Epidermal melanocyte (primary cell): Measurements from ENCODE around the gene HOXB7.

Experiments
- DNase-seq: peaks from one replicate; pipeline ENCODE4 v3.0.0; 2011; ENCODE audit warnings: low spot score; ENCODE audit not compliant: insufficient read length

HOXB7 gene

GRCh38 chr17:48579760-48580554 is 30.9 kb downstream of the HOXB7 start:
- DNase-seq, result no peak

- DNase-seq, result no peak
These were observed 31.4 kb downstream of the HOXB7 start for GRCh38 chr17:48579471-48579759.

DNA sequence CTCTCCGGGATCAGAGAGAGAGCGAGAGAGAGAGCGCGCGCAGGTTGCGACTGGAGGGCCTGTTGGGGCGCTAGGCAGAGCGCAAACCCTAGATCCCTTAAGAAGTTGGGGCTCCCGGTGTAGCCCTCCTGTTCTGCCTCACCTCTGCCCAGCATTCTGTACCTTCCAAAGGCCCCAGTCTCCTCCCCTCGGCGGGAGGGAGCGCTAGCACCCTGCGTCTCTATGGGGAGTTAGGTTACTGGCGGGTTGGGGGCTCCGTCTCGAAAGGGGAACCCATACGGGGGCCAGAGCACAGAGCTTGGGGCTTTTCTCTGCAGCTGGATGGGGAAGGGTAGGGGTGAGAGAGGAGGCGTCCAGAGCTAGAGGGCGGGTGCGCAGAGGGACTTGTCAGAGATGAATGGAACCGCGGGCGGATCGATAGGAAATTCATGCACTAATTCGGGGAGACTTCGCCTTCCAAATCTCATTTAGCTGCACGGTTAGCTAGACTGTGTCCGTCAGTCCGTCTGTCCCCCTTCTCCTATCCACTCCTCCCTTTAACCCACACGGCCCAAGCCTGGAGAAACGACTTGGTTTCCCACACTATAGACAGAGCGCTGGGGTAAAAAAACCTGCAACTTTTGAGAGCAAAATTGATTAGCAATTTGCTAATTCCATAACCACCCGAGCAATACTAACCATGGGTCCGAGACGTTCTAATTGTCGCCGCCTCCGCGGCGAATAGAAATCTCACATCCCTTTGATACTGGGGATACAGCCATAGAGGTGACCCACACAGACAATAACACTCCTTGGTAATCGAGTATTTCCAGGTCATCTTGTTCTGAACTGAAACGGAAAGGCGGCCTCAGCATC is 32.0 kb downstream of the HOXB7 start:
- no peak for DNase-seq

DNA sequence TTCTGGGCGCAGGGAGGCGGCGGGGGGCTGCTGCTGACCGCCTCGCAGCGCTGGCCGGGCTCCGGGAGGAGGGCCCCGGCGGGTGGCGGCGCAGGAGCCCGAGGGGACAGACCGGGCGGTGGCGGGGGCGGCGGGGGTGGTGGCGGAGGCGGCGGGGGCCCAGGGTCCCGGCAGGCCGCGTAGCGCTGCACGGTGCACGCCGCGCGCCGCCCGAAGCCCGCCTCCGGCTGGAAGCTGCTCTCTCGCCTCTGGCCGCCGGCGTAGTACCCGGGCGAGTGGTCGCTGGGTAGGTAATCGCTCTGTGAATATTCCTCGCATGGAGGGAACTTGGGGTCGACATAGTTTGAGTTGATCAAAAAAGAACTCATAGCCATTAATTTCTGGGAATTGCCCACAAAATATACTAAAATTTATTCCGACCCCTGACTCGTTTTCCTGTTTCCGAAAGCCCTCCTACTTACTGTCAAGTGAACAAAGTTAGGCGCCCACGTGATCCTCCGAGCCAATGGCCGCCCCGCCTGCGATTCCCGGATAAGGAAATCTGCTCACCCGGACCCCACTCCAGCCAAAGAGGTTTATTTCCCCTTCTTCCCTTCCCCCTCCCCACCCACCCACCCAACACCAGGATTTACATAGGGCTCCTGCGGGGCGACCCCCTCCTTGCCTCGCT is 32.7 kb downstream of the HOXB7 start, which contains the start of gene HOXB4:
Gene HOXB4 (minus strand): TSS at position 405 of the 670 bp plus-strand sequence. CDS start 31 bp downstream, at position 374.
- DNase-seq, result peak; percentile 90

DNA sequence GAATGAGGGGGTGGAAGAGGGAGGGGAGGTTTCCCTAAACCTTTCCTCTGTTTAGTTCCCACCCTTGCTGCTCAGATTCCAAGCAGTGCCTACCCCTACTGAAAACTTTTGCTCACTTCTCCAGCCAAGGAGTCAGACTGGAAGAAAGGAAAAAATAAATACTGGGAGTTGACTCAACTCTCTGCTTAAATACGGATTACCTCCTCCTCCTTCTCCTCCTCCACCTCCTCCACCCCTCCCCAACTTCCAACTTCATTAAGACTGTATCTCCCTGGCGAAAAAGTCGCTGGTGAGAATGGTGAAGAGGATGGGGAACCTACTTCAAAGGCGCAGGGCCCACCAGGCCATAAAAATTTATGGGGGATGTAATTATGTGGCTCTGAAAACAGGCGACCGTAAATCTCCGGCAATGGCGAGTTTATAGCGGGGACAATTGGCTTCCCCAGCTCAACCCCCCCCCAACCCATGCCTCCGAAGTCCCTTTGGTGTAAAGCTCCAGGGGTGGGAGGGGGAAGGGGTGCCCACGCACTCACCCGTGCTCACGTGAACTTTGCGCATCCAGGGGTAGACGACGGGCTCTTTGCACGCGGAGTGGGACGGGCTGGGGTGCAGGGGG is 33.4 kb downstream of the HOXB7 start:
- DNase-seq, result no peak

GRCh38 chr17:48576479-48577309 is 34.1 kb downstream of the HOXB7 start:
- DNase-seq, result no peak

GRCh38 chr17:48575673-48576478 is 34.9 kb downstream of the HOXB7 start:
- no peak for DNase-seq

- no peak for DNase-seq
These were observed 35.7 kb downstream of the HOXB7 start for GRCh38 chr17:48575066-48575582.

DNA sequence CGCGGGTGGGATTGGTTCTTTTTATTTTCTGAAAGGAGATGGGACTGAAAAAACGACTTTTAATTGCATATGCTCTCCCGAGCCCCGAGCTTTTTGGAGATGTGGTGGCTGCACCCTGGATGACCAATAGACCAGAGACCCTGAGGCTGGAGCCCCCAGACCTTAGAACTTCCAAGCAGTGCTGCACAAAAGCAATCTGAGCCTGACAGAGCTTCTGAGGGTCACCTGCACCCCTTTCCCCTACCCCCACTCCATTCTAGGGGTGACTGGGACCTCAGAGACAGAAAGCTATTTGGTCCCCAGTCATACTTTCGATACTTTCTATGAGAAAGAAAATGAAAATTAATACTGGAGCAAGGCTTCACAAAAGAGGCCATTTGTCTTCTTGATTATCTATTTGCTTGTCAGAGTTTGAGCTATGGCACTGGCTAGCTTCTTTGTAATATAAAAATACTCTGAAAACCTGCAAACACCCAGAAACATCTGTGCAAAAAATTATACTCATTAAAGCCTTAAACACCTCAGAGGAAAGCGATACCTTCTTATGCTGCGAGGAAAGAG is 36.2 kb downstream of the HOXB7 start:
- no peak for DNase-seq

GRCh38 chr17:48571826-48572417 is 38.9 kb downstream of the HOXB7 start:
- no peak for DNase-seq

DNA sequence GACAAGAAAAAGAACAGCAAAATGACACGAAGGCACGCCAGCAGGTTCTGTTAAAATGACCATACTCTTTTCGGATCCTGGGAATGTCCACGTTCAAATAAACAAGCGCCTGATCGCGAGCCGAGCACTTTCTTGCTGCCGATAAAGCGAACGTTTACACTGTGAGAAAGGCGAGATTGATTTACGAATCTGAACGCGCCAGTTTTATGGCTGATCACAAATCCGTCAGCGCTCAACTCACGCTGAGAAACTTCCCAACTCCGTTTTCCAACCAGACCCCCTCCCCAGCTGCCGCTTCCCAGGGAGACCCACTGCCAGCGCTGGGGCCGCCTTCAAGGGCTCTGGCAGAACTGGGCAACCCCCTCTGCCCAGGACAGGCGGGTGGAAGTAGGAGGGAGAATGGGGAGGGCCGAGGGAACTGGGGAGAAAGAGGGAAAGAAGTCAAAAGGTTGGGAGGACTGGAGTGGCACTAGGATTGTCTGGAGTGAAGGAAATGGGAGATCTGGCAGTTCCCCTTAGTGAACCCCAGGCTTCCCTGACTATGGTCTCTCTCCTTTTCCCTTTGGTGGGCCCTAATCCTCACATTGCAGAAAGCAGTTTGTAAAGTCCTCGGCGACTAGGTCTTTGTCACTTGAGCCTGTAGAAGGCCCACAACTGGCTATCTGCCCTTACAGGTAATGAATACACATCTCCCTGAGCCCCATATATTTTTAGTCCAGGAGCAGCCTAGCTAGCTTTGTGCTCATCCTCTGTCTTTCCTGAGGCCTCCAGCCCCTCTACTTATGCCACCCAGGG is 39.6 kb downstream of the HOXB7 start:
- DNase-seq, result no peak

- no peak for DNase-seq
These were observed 40.3 kb downstream of the HOXB7 start for GRCh38 chr17:48570325-48571023.

GRCh38 chr17:48569674-48570324 is 41.0 kb downstream of the HOXB7 start:
- DNase-seq, result no peak

DNA sequence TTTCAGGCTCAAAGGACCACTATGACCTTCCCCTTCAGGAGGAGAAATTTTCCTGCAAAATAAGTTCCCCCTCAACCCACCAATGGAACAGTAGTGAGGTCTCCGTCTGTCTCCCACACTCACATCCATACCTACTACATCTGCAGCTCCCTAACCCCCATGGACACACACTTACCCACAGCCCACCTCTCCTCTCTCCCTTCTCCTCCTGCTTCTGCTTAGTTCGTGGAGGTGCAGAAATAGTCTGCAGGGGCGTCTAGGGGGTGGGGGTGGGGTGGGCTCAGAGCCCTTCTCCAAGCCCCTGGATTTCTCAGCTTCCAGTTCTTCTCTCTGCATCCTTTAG is 41.6 kb downstream of the HOXB7 start:
- DNase-seq, result no peak

DNA sequence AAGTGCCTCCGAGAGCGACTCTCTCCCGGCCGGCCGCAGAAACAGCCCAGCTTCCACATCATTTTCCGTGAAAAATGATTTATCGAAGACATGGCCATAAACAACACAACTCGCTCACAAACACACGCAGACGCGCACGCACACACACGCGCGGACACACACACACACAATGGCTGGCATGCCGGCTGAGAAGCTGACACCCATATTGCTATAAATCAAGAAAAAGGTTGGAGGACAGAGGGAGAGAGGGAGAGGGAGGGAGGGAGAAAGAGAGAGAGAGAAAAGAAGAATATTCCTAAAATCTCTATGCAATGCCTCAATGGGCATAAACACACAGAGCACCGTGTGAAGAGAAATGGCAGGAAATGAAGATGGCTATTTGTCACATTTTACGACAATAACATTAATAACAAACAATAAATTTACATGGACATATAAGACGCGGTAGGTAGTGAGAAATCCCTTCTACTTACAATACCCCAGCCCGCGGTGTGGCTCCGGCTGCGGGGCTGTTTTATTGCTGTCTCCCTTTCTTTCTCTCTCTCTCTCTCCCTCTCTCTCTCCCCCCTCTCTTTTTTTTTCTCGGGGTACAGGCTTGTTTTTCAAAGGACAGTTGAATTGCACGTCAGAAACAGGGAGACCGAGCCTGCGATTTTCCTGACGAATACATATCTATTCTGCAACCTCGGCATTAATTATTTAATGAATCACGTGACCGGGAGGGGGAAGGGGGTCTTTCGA is 42.1 kb downstream of the HOXB7 start:
- DNase-seq, result no peak

DNA sequence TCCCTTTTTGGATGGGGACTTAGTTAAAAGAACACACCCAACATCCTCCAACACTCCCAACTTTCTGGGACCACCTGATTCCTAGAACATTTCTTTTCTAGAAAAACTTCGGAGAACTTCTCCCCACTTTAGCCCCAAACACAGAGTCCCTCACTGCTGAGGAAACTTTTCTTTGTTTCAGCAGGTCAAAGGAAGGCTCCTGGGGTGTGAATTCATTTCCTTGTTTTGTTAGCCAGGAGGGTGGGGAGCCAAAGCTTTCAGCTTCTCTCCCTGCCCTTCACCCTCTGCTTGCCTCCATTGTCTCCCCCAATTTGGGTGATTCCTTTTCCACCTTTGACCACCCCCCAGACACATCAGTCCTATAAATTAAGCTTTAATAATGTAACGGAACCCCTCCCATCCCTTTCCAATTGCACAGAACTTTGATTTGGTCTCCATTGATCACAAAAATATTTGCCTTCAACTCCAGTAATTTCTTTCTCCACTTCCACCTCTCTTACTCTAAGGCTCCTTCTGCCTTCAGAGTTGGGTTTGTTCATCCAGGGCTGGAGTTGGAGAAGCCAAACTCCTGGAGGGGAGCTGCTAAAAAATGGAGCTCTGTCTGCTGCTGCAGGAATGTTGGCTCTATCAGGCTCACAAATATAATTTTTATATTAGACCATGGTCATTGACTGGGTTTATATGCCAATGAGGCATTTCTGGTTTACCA is 43.0 kb downstream of the HOXB7 start:
- DNase-seq, result no peak
